Putamen (tissue), 1 donor: ENCODE measurements around the gene UNC93B1.
"Not testable (repeated sequence)": the region's sequence is repeated elsewhere in the genome, so short reads cannot be mapped to it uniquely, and the experiment has no call there.

Experiments used
- DNase-seq: peaks from one replicate; pipeline ENCODE4 v3.0.0-alpha.2; 2016; ENCODE audit warnings: low spot score

Gene UNC93B1

GRCh38 chr11:68009391-68010089 is 5.6 kb upstream of the UNC93B1 start:
- DNase-seq: no peak

DNA sequence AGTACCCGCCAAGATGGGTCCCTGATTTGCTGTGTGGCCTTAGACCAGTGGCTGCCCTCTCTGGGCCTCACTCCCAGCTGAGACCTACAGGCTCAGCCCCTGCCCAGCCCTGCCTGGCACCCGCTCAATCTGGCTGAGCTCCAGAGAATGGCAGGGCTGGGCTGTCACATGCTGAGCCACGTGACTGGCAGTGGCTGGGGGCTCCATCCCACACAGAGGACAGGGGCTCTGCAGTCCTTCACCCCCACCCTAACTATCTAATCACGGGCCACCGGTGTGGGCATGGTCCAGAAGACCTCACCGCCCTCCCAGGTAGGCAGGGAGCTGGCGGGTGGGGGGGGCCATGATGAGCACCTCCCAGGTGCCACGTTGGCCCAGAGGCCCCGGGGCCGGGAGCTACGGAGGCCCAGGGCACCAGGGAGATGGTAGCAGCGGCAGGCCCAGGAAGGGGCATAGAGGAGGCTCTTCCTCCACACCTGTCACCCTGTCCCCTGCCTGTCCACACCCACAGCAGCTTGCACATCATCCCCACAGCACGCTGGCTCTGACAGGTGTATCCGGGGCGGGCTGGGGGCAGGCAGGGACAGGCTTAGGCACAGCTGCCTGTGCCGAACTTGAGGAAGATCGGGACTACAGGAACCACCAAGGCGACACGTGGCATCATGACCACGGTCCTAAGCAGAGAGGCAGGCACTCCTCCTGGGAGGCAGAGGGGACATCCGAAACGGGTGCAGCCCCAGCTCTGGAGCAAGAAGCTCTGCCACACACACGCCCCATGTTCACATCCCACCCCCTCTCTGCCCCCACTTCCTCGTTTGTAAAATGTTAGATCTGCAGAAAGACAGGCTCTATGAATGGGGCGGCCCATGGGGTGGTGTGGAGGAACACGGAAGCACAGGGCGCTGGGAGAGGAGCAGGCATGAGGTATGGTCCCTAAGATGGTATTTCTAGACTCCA is 4.8 kb upstream of the UNC93B1 start:
- DNase-seq: no peak

GRCh38 chr11:68007498-68008380 is 3.8 kb upstream of the UNC93B1 start:
- DNase-seq: no peak

GRCh38 chr11:68006606-68007166 is 2.8 kb upstream of the UNC93B1 start:
- DNase-seq: no peak

GRCh38 chr11:68004551-68005335 is 846 bp upstream of the UNC93B1 start:
- peak; percentile 83 for DNase-seq

DNA sequence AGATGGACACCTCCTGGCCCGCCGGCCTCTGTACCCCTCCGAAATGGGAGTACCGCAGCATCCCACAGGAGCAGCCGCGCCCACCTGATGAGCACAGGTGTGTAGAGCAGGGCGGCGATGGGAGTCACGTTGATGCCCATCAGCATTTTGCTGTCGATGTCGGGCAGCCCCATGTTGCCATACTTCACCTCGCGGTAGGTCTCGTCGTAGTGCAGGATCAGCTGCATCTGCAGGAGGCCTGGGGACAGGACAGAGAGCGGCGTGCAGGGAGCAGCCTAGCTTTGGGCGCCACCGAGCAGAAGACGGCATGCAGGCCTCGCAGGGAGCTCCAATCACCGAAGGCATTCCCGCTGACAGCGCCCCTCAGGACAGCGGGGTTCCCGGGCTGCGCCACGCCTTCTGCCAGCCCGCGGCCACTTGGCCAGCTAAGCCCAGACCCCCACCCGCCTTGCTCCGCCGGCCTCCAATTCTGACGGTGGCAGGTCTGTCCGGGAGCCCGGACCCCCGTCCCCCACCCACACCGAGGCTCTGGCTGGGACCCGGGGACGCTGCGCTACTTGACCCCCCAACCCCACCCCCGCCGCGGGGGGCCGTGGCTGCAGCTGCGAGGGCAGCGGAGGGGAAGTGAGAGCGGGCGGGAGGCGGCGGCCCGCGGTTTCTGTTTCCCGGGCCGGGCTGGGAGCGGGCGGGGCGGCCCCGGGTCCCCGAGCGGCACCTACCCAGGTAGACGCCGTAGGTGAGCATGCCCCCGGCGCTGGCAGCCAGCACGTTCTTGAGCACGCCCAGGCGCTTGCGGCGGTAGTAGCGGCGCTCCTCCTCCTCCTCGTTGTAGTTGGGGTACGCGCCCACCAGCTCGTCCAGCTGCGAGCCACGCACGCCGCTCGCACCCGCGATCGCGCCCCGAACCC is 705 bp downstream of the UNC93B1 start:
- no peak for DNase-seq

GRCh38 chr11:68002575-68002937 is 1.3 kb downstream of the UNC93B1 start:
- DNase-seq: no peak

DNA sequence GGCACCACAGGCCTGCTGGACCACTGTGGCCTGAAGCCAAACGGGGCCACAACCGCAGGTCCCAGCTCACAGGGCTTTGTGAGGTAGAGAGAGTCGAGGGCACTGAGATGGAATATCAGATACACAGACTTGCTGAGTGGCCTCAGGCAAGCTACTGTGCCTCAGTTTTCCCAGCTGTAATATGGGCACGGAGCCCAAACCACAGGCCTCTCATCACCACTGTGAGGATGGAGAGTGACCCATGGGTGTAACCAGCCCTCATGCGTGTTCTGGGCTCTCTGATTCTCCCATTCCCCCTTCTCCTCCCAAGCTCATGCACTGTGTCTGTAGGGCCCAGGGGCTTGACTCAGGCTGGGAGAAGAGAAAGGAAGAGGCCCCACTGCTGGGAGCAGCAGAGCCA is 4.2 kb downstream of the UNC93B1 start:
- no peak for DNase-seq

DNA sequence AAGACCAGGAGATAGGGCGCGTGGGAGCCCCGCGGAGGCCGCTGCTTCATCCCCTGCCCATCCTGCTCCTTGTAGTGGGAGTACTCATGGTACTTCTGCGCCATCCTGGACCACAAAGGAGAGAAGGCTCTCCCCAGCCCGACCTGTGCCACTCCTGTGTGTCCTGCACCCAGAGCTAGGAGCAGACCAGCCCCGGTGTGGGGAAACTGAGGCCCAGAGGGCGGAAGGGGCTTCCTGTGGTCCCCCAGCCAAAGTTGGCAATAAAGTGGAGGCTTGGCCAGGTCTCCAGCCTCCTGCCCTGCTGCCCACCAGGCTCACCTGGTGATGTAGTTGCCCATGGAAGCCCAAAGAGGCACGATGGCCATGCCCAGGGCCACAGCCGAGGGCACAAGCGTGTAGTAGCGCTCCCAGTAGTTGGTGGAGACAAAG is 4.7 kb downstream of the UNC93B1 start:
- DNase-seq: no peak

GRCh38 chr11:67998150-67999045 is 5.5 kb downstream of the UNC93B1 start:
- DNase-seq: no peak

DNA sequence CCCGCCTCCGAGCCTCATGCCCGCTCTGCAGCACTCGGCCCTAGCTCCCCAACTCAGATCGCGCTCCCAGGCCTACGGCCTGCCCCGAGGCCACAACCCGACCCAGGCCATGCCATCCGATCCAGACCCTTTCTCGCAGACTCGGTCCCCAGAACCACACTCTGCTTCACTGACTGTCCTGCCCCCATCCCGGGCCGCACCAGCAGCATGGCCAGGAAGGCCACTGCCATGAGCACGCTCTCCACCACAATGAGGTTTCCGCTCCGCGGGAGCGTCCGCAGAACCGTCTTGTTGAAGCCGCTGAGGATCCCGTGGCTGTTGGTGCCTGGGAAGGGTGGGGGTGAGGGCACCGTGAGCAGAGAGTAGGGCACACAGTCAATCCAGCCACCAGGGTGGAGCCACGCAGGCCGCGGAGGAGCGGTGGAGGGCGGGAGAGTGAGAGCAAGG is 6.4 kb downstream of the UNC93B1 start:
- DNase-seq: no peak

GRCh38 chr11:67996622-67997474 is 7.0 kb downstream of the UNC93B1 start:
- no peak for DNase-seq

- DNase-seq: no peak
These were observed 7.8 kb downstream of the UNC93B1 start for GRCh38 chr11:67996051-67996450.

GRCh38 chr11:67995579-67995978 is 8.3 kb downstream of the UNC93B1 start:
- DNase-seq: not testable (repeated sequence)

- DNase-seq: not testable (repeated sequence)
These were observed 8.8 kb downstream of the UNC93B1 start for GRCh38 chr11:67995129-67995528.

GRCh38 chr11:67994387-67994786 is 9.5 kb downstream of the UNC93B1 start:
- DNase-seq: not testable (repeated sequence)

- DNase-seq: not testable (repeated sequence)
These were observed 10.1 kb downstream of the UNC93B1 start for GRCh38 chr11:67993821-67994220.
